ENCODE results near the gene PYROXD2. TPM values are rescaled to one million over a fixed set of nuclear protein-coding genes. Genes with fewer than 3 reads are reported as not detected.

PYROXD2 gene
- total RNA-seq, 2 donors from 2014 or later = 5.9 to 9.4 TPM

- Histone ChIP-seq H3K27ac (no peak overlapping the region), H3K9ac (ENCODE audit: low read depth in 2 of 2, low read length in 2 of 2) (no peak overlapping the region), H3K27me3 (no peaks in the 10 kb centered on the region), H3K4me1 (no peaks in the 10 kb centered on the region), H3K9me3 (no peaks in the 10 kb centered on the region), H3K4me3 (no peak overlapping the region), H3K36me3 (no peaks in the 10 kb centered on the region)
- no peak for TF ChIP-seq CTCF (IDR thresholded peaks at IDR 0.05)
- intact Hi-C loops (cut with DNase I) = no loop called here
- no peak for DNase-seq
These were observed 23.4 kb downstream of the PYROXD2 start for GRCh38 chr10:98391578-98391991.

GRCh38 chr10:98391065-98391464 lies 23.9 kb downstream of the PYROXD2 start:
- Histone ChIP-seq H3K9me3 (no peaks in the 10 kb centered on the region), H3K4me1 (no peaks in the 10 kb centered on the region), H3K27me3 (no peaks in the 10 kb centered on the region), H3K9ac (ENCODE audit: low read depth in 2 of 2, low read length in 2 of 2) (no peak overlapping the region), H3K27ac (no peak overlapping the region), H3K4me3 (no peak overlapping the region), H3K36me3 (no peaks in the 10 kb centered on the region)
- TF ChIP-seq CTCF (IDR thresholded peaks at IDR 0.05) = no peak
- intact Hi-C loops (cut with DNase I) = no loop called here
- DNase-seq = no peak

GRCh38 chr10:98390406-98390805 lies 24.6 kb downstream of the PYROXD2 start:
- Histone ChIP-seq H3K4me1 (no peaks in the 10 kb centered on the region), H3K27ac (no peak overlapping the region), H3K4me3 (no peak overlapping the region), H3K9ac (ENCODE audit: low read depth in 2 of 2, low read length in 2 of 2) (no peak overlapping the region), H3K9me3 (no peaks in the 10 kb centered on the region), H3K27me3 (no peaks in the 10 kb centered on the region), H3K36me3 (no peaks in the 10 kb centered on the region)
- DNase-seq = no peak
- no peak for TF ChIP-seq CTCF (IDR thresholded peaks at IDR 0.05)
- intact Hi-C loops (cut with DNase I) = no loop called here

- no peak overlapping the region for H3K9ac ChIP-seq (ENCODE audit: low read depth in 2 of 2, low read length in 2 of 2)
- intact Hi-C loops (cut with DNase I) = no loop called here
- no peak for TF ChIP-seq CTCF (IDR thresholded peaks at IDR 0.05)
- no peaks in the 10 kb centered on the region for H3K4me1 ChIP-seq
- no peaks in the 10 kb centered on the region for H3K36me3 ChIP-seq
- no peak overlapping the region for H3K4me3 ChIP-seq
- DNase-seq = no peak
- no peaks in the 10 kb centered on the region for H3K27me3 ChIP-seq
- H3K9me3 ChIP-seq = no peaks in the 10 kb centered on the region
- no peak overlapping the region for H3K27ac ChIP-seq
These were observed 25.6 kb downstream of the PYROXD2 start for GRCh38 chr10:98389398-98389797.

- H3K27ac ChIP-seq = no peak overlapping the region
- no peaks in the 10 kb centered on the region for H3K27me3 ChIP-seq
- no peak for TF ChIP-seq CTCF (IDR thresholded peaks at IDR 0.05)
- H3K9ac ChIP-seq (ENCODE audit: low read depth in 2 of 2, low read length in 2 of 2) = no peak overlapping the region
- no peak overlapping the region for H3K4me3 ChIP-seq
- no peaks in the 10 kb centered on the region for H3K9me3 ChIP-seq
- intact Hi-C loops (cut with DNase I) = no loop called here
- no peak for DNase-seq
- H3K36me3 ChIP-seq = no peaks in the 10 kb centered on the region
- H3K4me1 ChIP-seq = no peaks in the 10 kb centered on the region
These were observed 26.8 kb downstream of the PYROXD2 start for GRCh38 chr10:98388101-98388655.

Measured in colonic mucosa (tissue), 4 donors.